ENCODE results near the gene BEND3. TPM values are rescaled to one million over a fixed set of nuclear protein-coding genes. Genes with fewer than 3 reads are reported as not detected.

The BEND3 gene
- polyA plus RNA-seq, 3 donors = 0.17 to 0.52 (median 0.24) TPM

GRCh38 chr6:107116931-107117330 lies 1.6 kb upstream of the BEND3 start:
- no peaks in the 10 kb centered on the region for H4K20me1 ChIP-seq (ENCODE audit: insufficient read depth, low read length)
- no peak overlapping the region for H3K27ac Mint-ChIP-seq
- H3K4me3 ChIP-seq (replicated peaks in 1 of 3; ENCODE audit: low read depth in 2 of 3, low read length in 3 of 3) = peak overlapping the region in 1 of 3 experiments; percentile 81
- no peak for DNase-seq
- H3K4me2 ChIP-seq (replicated peaks; ENCODE audit: extremely low read depth, low read length, poor library complexity, severe bottlenecking) = peak overlapping the region; percentile 91
- no CpG with 5 or more reads among the region's 7 CpGs for WGBS (ENCODE audit: insufficient coverage)
- no peak overlapping the region for H2AFZ ChIP-seq (ENCODE audit: insufficient read depth, low read depth, low read length, poor library complexity, severe bottlenecking)
- peaks cover 23% of the 10 kb centered on the region in 2 donors for H3K4me1 ChIP-seq (ENCODE audit: control insufficient read depth in 1 of 2, insufficient read depth in 2 of 2, low read length in 2 of 2)
- H3K9ac ChIP-seq (ENCODE audit: insufficient read depth, low read length, poor library complexity, severe bottlenecking) = no peak overlapping the region
- H3K36me3 ChIP-seq (replicated peaks in 1 of 2; ENCODE audit: control insufficient read depth in 1 of 2, insufficient read depth in 2 of 2, low read length in 2 of 2) = no peaks in the 10 kb centered on the region
- peaks cover 17 to 28% (median 21%) of the 10 kb centered on the region in 3 donors for H3K27me3 Mint-ChIP-seq (ENCODE audit: low read depth in 3 of 3)
- H3K4me1 Mint-ChIP-seq = peaks cover 25% of the 10 kb centered on the region
- H3K9me3 ChIP-seq (replicated peaks in 1 of 2; ENCODE audit: control insufficient read depth in 1 of 2, insufficient read depth in 1 of 2, low read length in 2 of 2) = no peaks in the 10 kb centered on the region
- peaks cover 0 to 4% of the 10 kb centered on the region in 2 donors for H3K36me3 Mint-ChIP-seq
- peak overlapping the region; percentile 81 to 90 for H3K4me3 Mint-ChIP-seq
- H3K27ac ChIP-seq (ENCODE audit: low read depth in 1 of 2, low read length in 2 of 2) = no peak overlapping the region
- no peak for TF ChIP-seq CTCF (IDR thresholded peaks at IDR 0.05)
- peaks cover 9 to 23% of the 10 kb centered on the region in 2 donors for H3K27me3 ChIP-seq (ENCODE audit: control insufficient read depth in 2 of 2, insufficient read depth in 2 of 2, low read length in 2 of 2)
- H3K79me2 ChIP-seq (ENCODE audit: insufficient read depth, low read length) = no peaks in the 10 kb centered on the region
- intact Hi-C loops (cut with micrococcal nuclease) = loop anchor here in 1 of 2 donors (10.0 kb wide), 1 partner anchor 672 kb away; no protein-coding TSS in a partner anchor
- H3K9me3 Mint-ChIP-seq = peaks cover 0 to 7% (median 2%) of the 10 kb centered on the region in 7 donors

GRCh38 chr6:107116328-107116892 lies 1.1 kb upstream of the BEND3 start:
- Histone ChIP-seq H3K27me3 (ENCODE audit: control insufficient read depth in 2 of 2, insufficient read depth in 2 of 2, low read length in 2 of 2) (peaks cover 9 to 23% of the 10 kb centered on the region in 2 donors), H3K79me2 (ENCODE audit: insufficient read depth, low read length) (no peaks in the 10 kb centered on the region), H3K36me3 (replicated peaks in 1 of 2; ENCODE audit: control insufficient read depth in 1 of 2, insufficient read depth in 2 of 2, low read length in 2 of 2) (no peaks in the 10 kb centered on the region), H3K4me3 (replicated peaks in 1 of 3; ENCODE audit: low read depth in 2 of 3, low read length in 3 of 3) (peak overlapping the region; percentile 24 to 81 (median 50)), H3K9me3 (replicated peaks in 1 of 2; ENCODE audit: control insufficient read depth in 1 of 2, insufficient read depth in 1 of 2, low read length in 2 of 2) (no peaks in the 10 kb centered on the region), H3K4me2 (replicated peaks; ENCODE audit: extremely low read depth, low read length, poor library complexity, severe bottlenecking) (peak overlapping the region; percentile 91), H2AFZ (ENCODE audit: insufficient read depth, low read depth, low read length, poor library complexity, severe bottlenecking) (peak overlapping the region; percentile 85), H3K9ac (ENCODE audit: insufficient read depth, low read length, poor library complexity, severe bottlenecking) (peak overlapping the region; percentile 15), H4K20me1 (ENCODE audit: insufficient read depth, low read length) (no peaks in the 10 kb centered on the region), H3K4me1 (ENCODE audit: control insufficient read depth in 1 of 2, insufficient read depth in 2 of 2, low read length in 2 of 2) (peaks cover 23% of the 10 kb centered on the region in 2 donors), H3K27ac (ENCODE audit: low read depth in 1 of 2, low read length in 2 of 2) (no peak overlapping the region)
- peak; percentile 30 to 57 (median 56) for DNase-seq
- Mint-ChIP-seq H3K36me3 (peaks cover 0 to 4% of the 10 kb centered on the region in 2 donors), H3K27ac (peak overlapping the region in 1 of 7 donors; percentile 16), H3K4me3 (peak overlapping the region; percentile 81 to 90), H3K27me3 (ENCODE audit: low read depth in 3 of 3) (peaks cover 17 to 28% (median 21%) of the 10 kb centered on the region in 3 donors), H3K4me1 (peaks cover 25% of the 10 kb centered on the region), H3K9me3 (peaks cover 0 to 7% (median 2%) of the 10 kb centered on the region in 7 donors)
- 0% methylated on average over 3 of the region's 15 CpGs for WGBS (ENCODE audit: insufficient coverage)
- intact Hi-C loops (cut with micrococcal nuclease) = loop anchor here in 1 of 2 donors (10.0 kb wide), 1 partner anchor 672 kb away; no protein-coding TSS in a partner anchor
- TF ChIP-seq CTCF (IDR thresholded peaks at IDR 0.05) = no peak
